Activated T-cell treated with anti-CD3 and anti-CD28 coated beads, Interleukin-2, amount 50 U/mL, for 4 hours (primary cell): ENCODE measurements around the gene SLC35A2. TPM values are rescaled to one million over a fixed set of nuclear protein-coding genes. Genes with fewer than 3 reads are reported as not detected.

ENCODE experiments used
- ATAC-seq, 2 donors: fragments of 200-7000 bp; cut with Tn5 transposase; one replicate each; pipeline ENCODE4 v1.10.0; 2021
- DNase-seq: peaks from one replicate; pipeline ENCODE4 v3.0.0-alpha.2; 2020
- H3K27me3 Mint-ChIP-seq: one replicate; pipeline ENCODE4 v1.8.0; 2021; ENCODE audit warnings: low read depth, mixed read lengths
- H3K36me3 Mint-ChIP-seq: one replicate; pipeline ENCODE4 v1.8.0; 2022; ENCODE audit warnings: mixed read lengths; ENCODE audit not compliant: insufficient read depth
- H3K4me1 Mint-ChIP-seq: one replicate; pipeline ENCODE4 v1.8.0; 2021; ENCODE audit warnings: low read depth, mixed read lengths
- H3K4me3 Mint-ChIP-seq: one replicate; pipeline ENCODE4 v1.8.0; 2021; ENCODE audit warnings: mild to moderate bottlenecking, moderate library complexity, mixed read lengths
- H3K9me3 Mint-ChIP-seq: one replicate; pipeline ENCODE4 v1.8.0; 2021; ENCODE audit warnings: mixed read lengths
- total RNA-seq, 3 donors: library from RNA; stranded (reverse); gene quantifications; one replicate each; pipeline ENCODE4 v1.2.1, GENCODE V29; 2021

The SLC35A2 gene
- 10 to 100 TPM; 23.1 to 31.5 (median 30.6) TPM for total RNA-seq

DNA sequence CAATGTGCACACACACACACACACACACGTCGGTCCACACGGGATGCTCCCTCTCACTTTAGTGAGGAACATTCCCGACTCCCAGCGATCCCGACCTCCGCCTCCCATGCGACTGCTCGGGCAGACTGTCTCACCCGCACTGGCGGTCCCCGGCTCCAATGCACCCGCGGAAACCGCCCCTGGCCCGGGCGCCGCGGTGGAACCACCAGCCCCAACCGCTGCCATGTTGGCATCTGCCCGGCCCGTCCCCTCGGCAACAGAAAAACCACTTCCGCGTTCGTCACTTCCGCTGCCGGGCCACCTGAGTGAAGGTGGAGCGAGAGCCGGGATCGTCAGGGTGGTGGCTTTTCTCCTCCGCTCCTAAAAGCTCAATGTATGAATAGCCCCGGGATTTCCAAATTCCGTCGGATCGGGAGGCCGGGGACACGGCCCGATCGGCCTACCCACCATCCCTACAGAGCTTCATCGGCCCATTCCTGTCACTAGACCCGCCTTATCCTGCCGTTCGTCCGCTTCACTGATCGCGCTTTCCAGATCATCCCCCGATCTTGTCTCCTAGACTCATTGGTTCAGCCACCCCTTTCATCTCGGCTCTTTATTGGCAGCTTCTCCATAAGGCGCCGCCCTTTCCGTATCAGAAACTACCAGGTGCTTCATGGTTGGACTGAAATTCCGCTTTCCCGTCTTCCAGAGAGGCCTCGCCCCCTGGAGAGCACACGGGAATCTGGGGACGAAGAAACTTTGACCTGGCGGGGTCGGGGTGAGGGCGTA lies at the start of gene SLC35A2:
SLC35A2 (minus strand) TSS at position 235 of the 771 bp plus-strand sequence; CDS start at position 225, 10 bp downstream.
- Mint-ChIP-seq H3K4me3 (peak within 1 kb of the TSS; percentile 91), H3K36me3 (peaks cover 17% of the 10 kb centered on the region), H3K27me3 (no peaks in the 10 kb centered on the region), H3K4me1 (peaks cover 44% of the 10 kb centered on the region), H3K9me3 (no peaks in the 10 kb centered on the region)
- ATAC-seq, result peak; percentile 60 to 73
- peak; percentile 82 for DNase-seq

DNA sequence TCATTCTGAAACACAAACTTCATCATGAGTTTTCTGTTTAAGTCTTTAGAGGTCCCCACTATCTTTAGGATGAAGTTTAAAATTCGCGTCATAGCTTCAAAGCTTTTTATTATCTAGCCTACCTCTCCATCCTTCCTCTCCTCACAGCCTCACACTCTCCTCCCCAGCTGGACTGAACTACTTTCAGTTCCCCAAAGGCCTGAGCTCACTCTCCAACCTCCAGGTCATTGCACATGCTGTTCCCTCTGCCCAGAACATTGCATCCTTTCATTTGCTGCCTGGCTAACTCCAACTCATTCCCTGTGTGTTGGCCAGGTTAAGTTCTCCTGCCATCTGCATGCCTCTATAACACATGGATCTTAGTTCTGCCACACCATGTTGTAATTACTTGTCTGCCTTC lies 48.8 kb upstream of the SLC35A2 start:
- H3K4me1 Mint-ChIP-seq, result peaks cover 17% of the 10 kb centered on the region
- H3K9me3 Mint-ChIP-seq, result no peaks in the 10 kb centered on the region
- no peaks in the 10 kb centered on the region for H3K27me3 Mint-ChIP-seq
- H3K4me3 Mint-ChIP-seq, result no peak overlapping the region
- H3K36me3 Mint-ChIP-seq, result peaks cover 1% of the 10 kb centered on the region
- no peak for ATAC-seq
- no peak for DNase-seq

GRCh38 chrX:48958635-48959094 lies 47.2 kb upstream of the SLC35A2 start:
- Mint-ChIP-seq H3K9me3 (no peaks in the 10 kb centered on the region), H3K27me3 (no peaks in the 10 kb centered on the region), H3K4me1 (peaks cover 28% of the 10 kb centered on the region), H3K36me3 (peaks cover 1% of the 10 kb centered on the region), H3K4me3 (peak overlapping the region; percentile 98)
- DNase-seq (no peak), ATAC-seq (no peak)

DNA sequence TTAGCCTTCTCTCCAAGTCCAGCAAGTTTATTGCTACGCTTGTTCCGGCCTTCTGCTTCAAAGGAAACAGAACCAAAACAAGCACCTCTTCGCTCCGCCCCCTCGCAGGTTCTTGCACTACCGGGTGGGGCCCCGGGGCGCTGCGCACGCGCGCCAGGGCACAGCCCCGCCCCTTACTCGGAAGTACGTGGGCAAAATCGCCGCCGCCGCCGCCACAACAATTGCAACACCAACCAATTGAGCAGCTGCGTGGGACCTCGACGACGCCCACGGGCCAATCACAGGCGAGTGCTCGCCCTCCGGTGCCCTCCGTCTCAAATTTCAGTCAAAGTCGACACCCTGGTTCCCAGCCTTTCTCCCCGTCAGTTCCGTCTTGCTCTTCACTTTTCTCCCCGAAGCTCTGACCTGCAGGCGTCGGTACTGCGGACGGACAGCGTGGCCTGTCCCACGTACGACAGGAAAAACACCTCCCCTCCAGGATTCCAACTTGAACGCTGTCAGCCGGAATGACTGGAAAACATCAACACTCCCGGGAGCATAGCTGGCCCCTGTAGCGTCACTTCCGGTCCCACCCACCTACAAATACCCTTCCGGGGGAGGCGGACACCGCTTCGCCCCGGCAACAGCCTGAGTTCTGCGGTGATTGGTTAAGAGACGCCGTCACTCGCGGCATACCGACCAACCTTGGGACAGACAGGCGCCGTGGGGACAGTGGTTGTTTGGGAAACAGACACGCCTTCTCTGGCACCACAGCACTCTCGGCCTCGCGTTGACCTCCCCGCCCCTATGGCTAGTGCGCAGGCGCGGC lies 46.6 kb upstream of the SLC35A2 start:
- Mint-ChIP-seq H3K4me1 (peaks cover 35% of the 10 kb centered on the region), H3K27me3 (no peaks in the 10 kb centered on the region), H3K9me3 (no peaks in the 10 kb centered on the region), H3K4me3 (peak overlapping the region; percentile 98), H3K36me3 (peaks cover 1% of the 10 kb centered on the region)
- DNase-seq, result peak; percentile 89
- peak; percentile 83 to 84 for ATAC-seq

- H3K4me3 Mint-ChIP-seq, result peak within 1 kb of the TSS; percentile 98
- H3K9me3 Mint-ChIP-seq, result no peaks in the 10 kb centered on the region
- DNase-seq (peak; percentile 67), ATAC-seq (peak; percentile 70 to 71)
- peaks cover 40% of the 10 kb centered on the region for H3K4me1 Mint-ChIP-seq
- H3K36me3 Mint-ChIP-seq, result peaks cover 1% of the 10 kb centered on the region
- no peaks in the 10 kb centered on the region for H3K27me3 Mint-ChIP-seq
Observed at GRCh38 chrX:48957477-48957826, 46.0 kb upstream of the SLC35A2 start, which contains the start of gene OTUD5. Gene OTUD5, minus strand, starts transcription at chrX:48957607. Its CDS starts 37 bp downstream, at chrX:48957570.

- Mint-ChIP-seq H3K9me3 (no peaks in the 10 kb centered on the region), H3K27me3 (no peaks in the 10 kb centered on the region), H3K4me1 (peaks cover 46% of the 10 kb centered on the region)
Observed at GRCh38 chrX:48956728-48957414, 45.4 kb upstream of the SLC35A2 start.

DNA sequence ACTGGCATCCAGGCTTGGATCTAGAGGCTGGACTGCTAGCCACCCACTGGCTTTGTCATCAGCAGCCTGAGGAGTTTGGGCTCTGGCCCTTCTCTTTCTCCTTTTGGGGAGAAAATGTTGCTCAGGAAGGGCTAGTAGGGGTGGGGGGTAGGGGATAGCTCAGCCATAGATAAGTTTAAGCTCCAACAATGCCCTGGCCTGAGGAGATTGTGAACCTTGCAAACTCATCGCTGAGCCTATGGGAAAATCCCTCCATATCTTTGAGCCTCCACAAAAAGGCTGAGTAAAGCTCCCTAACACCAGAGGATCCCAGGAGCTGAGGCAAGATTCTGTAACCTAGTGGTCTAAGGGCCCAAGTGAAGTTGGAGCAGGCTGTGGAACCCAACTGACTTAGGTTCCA lies 37.1 kb upstream of the SLC35A2 start:
- no peaks in the 10 kb centered on the region for H3K36me3 Mint-ChIP-seq

More at GRCh38 chrX:48956728-48957414, 45.4 kb upstream of the SLC35A2 start:
- H3K4me3 Mint-ChIP-seq, result peak overlapping the region; percentile 87
- ATAC-seq, result peak; percentile 38
- H3K36me3 Mint-ChIP-seq, result peaks cover 1% of the 10 kb centered on the region
- peak; percentile 55 for DNase-seq

DNA sequence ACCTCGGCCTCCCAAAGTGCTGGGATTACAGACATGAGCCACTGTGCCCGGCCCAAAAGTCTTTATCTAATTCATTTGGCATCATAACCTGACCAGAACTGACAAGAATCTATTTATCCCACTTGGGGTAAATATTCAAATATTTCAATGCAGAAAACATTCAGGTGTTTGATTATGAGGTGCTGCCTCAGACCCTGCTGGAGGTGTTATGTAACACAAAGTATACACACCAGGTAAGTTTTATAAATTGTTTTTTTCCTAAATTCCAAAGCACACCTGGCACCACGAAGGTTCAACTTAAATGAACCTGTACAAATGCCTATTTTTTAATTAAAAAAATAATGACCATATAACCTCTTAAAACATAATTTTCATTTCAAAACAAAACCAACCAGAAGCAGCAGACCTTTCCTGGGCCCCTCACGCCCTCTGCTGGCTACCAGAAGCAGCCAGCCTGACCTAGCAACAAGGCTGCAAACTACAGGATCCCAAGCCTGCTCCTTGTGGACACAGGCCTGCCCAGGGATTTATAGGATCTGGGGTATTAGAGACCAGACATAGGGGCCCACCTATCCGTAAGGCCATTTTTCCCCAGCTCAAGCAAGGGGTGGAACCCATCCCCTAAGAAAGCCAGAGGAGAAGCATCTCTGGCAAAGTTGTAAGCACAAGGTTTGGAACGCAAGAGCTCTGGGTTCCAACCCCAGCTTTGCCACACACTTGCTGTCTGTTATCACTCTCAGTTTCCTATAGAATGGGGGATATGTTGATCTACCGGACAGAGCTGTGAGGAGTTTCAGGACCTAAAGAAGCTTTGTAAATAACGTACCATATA lies 34.3 kb upstream of the SLC35A2 start:
- no peaks in the 10 kb centered on the region for H3K9me3 Mint-ChIP-seq
- DNase-seq (peak; percentile 50), ATAC-seq (peak in 1 of 2 donors; percentile 49)
- peaks cover 50% of the 10 kb centered on the region for H3K4me1 Mint-ChIP-seq
- peaks cover 11% of the 10 kb centered on the region for H3K36me3 Mint-ChIP-seq
- no peaks in the 10 kb centered on the region for H3K27me3 Mint-ChIP-seq
- no peak overlapping the region for H3K4me3 Mint-ChIP-seq

More for the DNA sequence above, 37.1 kb upstream of the SLC35A2 start:
- ATAC-seq (no peak), DNase-seq (no peak)
- H3K9me3 Mint-ChIP-seq, result no peaks in the 10 kb centered on the region
- H3K4me3 Mint-ChIP-seq, result no peak overlapping the region
- no peaks in the 10 kb centered on the region for H3K27me3 Mint-ChIP-seq
- H3K4me1 Mint-ChIP-seq, result peaks cover 45% of the 10 kb centered on the region

DNA sequence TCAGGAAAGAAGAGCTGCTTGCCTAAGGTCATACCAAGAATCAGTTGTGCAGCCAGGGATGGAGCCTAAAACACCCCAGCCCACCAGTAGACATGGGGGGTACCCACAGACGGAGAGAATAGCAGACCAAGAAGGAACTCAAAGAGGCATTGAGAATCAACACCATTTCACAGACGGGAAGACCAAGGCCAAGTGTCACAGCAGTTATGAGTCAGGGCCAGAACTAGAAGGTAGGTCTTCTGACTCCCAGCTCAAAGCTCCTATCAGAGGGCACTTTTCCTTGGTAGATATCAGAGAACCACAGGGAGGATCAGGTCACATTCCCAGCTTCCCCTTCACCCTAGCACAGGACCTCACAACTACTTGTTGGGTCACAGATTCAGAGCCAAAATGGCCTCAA lies 31.4 kb upstream of the SLC35A2 start:
- Mint-ChIP-seq H3K27me3 (no peaks in the 10 kb centered on the region), H3K4me3 (peak overlapping the region; percentile 55), H3K4me1 (peaks cover 75% of the 10 kb centered on the region), H3K9me3 (no peaks in the 10 kb centered on the region), H3K36me3 (peaks cover 11% of the 10 kb centered on the region)
- ATAC-seq (no peak), DNase-seq (no peak)

DNA sequence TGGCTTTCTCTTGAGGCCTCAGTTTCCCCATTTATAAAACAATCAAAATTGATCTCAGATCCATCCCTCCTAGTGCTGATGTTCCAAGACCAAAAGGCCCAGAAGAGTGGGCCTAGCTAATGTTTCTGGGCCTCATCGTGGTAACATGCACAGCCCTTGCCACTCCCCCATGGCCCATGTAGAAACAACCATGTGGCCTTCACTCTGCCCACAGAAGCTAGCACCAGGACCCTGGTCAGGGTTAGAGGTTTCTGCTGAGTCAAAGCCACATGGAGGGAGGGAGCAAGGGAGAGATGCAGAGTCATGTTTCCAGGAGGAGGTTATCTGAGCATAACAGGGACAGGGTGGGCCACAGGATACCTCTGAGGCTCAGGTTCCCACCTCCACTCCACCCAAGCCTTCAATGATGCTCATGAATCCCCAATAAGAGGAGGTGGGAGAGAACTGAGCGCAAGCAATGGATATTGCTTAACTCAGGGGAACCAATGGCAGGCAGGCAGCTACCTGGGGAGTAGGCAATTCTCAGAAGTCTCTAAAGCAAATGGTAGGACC lies 29.0 kb upstream of the SLC35A2 start:
- no peak for ATAC-seq
- peaks cover 14% of the 10 kb centered on the region for H3K36me3 Mint-ChIP-seq
- no peaks in the 10 kb centered on the region for H3K9me3 Mint-ChIP-seq
- H3K4me1 Mint-ChIP-seq, result peaks cover 84% of the 10 kb centered on the region
- no peaks in the 10 kb centered on the region for H3K27me3 Mint-ChIP-seq
- H3K4me3 Mint-ChIP-seq, result no peak overlapping the region
- no peak for DNase-seq

GRCh38 chrX:48939524-48940228 lies 28.2 kb upstream of the SLC35A2 start:
- ATAC-seq, result no peak

GRCh38 chrX:48938721-48939425 lies 27.4 kb upstream of the SLC35A2 start:
- Mint-ChIP-seq H3K27me3 (no peaks in the 10 kb centered on the region), H3K9me3 (no peaks in the 10 kb centered on the region), H3K36me3 (peaks cover 27% of the 10 kb centered on the region), H3K4me1 (peaks cover 93% of the 10 kb centered on the region), H3K4me3 (peak overlapping the region; percentile 82)
- DNase-seq (peak; percentile 54), ATAC-seq (peak; percentile 52 to 55)

More at GRCh38 chrX:48939524-48940228, 28.2 kb upstream of the SLC35A2 start:
- H3K36me3 Mint-ChIP-seq, result peaks cover 21% of the 10 kb centered on the region
- H3K27me3 Mint-ChIP-seq, result no peaks in the 10 kb centered on the region
- peak overlapping the region; percentile 60 for H3K4me3 Mint-ChIP-seq
- H3K4me1 Mint-ChIP-seq, result peaks cover 92% of the 10 kb centered on the region
- no peaks in the 10 kb centered on the region for H3K9me3 Mint-ChIP-seq
- no peak for DNase-seq
